DOHH2 (cell line): ENCODE results near the gene CELF5.

ENCODE experiments used
- H3F3A ChIP-seq: fragments of 200-600 bp; sonication (generic), shearing (Covaris generic); 2 replicates; pipeline ENCODE4 v1.6.0; 2016; ENCODE audit warnings: antibody characterized with exemption, mild to moderate bottlenecking; ENCODE audit not compliant: control insufficient read depth, insufficient read depth
- H3K27ac ChIP-seq: fragments of 200-600 bp; sonication (generic); 2 replicates; pipeline ENCODE4 v1.5.1; 2014; ENCODE audit warnings: low read depth, mild to moderate bottlenecking, low read length, moderate library complexity
- H3K27me3 ChIP-seq: fragments of 200-600 bp; sonication (generic); 2 replicates; pipeline ENCODE4 v1.6.1; 2014; ENCODE audit warnings: mild to moderate bottlenecking, low read length, mixed read lengths; ENCODE audit not compliant: control insufficient read depth
- H3K36me3 ChIP-seq: fragments of 200-600 bp; sonication (generic); 2 replicates; pipeline ENCODE4 v1.6.1; 2014; ENCODE audit warnings: mild to moderate bottlenecking, low read length, moderate library complexity, mixed read lengths; ENCODE audit not compliant: control insufficient read depth
- H3K4me1 ChIP-seq: fragments of 200-600 bp; sonication (generic); 2 replicates; pipeline ENCODE4 v1.6.1; 2014; ENCODE audit warnings: mild to moderate bottlenecking, low read length, mixed read lengths; ENCODE audit not compliant: control insufficient read depth
- H3K4me2 ChIP-seq: fragments of 200-600 bp; sonication (generic); 2 replicates; pipeline ENCODE4 v1.6.0; 2014; ENCODE audit warnings: mild to moderate bottlenecking, low read length, moderate library complexity
- H3K4me3 ChIP-seq: fragments of 200-600 bp; sonication (generic); 2 replicates; pipeline ENCODE4 v1.5.1; 2014; ENCODE audit warnings: mild to moderate bottlenecking, low read length, mixed read lengths
- H3K79me2 ChIP-seq: fragments of 200-600 bp; sonication (generic); 2 replicates; pipeline ENCODE4 v1.6.1; 2014; ENCODE audit warnings: mild to moderate bottlenecking, low read length, mixed read lengths; ENCODE audit not compliant: control insufficient read depth
- H3K9me2 ChIP-seq: fragments of 200-600 bp; sonication (generic); replicated peaks from 2 replicates; pipeline ENCODE4 v1.6.1; 2014; ENCODE audit warnings: mild to moderate bottlenecking, low read length, mixed read lengths; ENCODE audit not compliant: control insufficient read depth
- H3K9me3 ChIP-seq: fragments of 200-600 bp; sonication (generic); 2 replicates; pipeline ENCODE4 v1.6.1; 2014; ENCODE audit warnings: antibody characterized with exemption, low read length, mixed read lengths; ENCODE audit not compliant: control insufficient read depth, insufficient read depth
- H4K20me1 ChIP-seq: fragments of 200-600 bp; sonication (generic); 2 replicates; pipeline ENCODE4 v1.6.0; 2014; ENCODE audit warnings: low read depth, mild to moderate bottlenecking, antibody characterized with exemption, low read length, moderate library complexity; ENCODE audit not compliant: control insufficient read depth, insufficient read depth
- CTCF ChIP-seq: fragments of 200-600 bp; sonication (generic); IDR thresholded peaks from one replicate; pipeline ENCODE4 v1.5.1; 2014; ENCODE audit warnings: antibody characterized with exemption, mild to moderate bottlenecking, low read depth, low read length; ENCODE audit not compliant: poor library complexity, severe bottlenecking
- EZH2phosphoT487 ChIP-seq: fragments of 200-600 bp; sonication (generic); IDR thresholded peaks from 2 replicates; pipeline ENCODE4 v1.6.1; 2017; ENCODE audit warnings: borderline replicate concordance, mild to moderate bottlenecking, antibody characterized with exemption, low read length, moderate library complexity, mixed read lengths

The CELF5 gene

GRCh38 chr19:3315676-3315973 is 91.2 kb downstream of the CELF5 start:
- no peaks in the 10 kb centered on the region for H3K9me2 ChIP-seq
- no peak overlapping the region for H3K4me2 ChIP-seq
- H3K4me1 ChIP-seq = no peaks in the 10 kb centered on the region
- TF ChIP-seq EZH2phosphoT487 (no peak), CTCF (no peak)
- no peaks in the 10 kb centered on the region for H3F3A ChIP-seq
- H3K9me3 ChIP-seq = no peaks in the 10 kb centered on the region
- H3K27me3 ChIP-seq = no peaks in the 10 kb centered on the region
- H3K79me2 ChIP-seq = no peaks in the 10 kb centered on the region
- H3K36me3 ChIP-seq = no peaks in the 10 kb centered on the region
- H3K4me3 ChIP-seq = no peak overlapping the region
- no peak overlapping the region for H3K27ac ChIP-seq
- H4K20me1 ChIP-seq = no peaks in the 10 kb centered on the region

GRCh38 chr19:3316132-3316648 is 91.7 kb downstream of the CELF5 start:
- H3K27ac ChIP-seq = no peak overlapping the region
- H3K36me3 ChIP-seq = no peaks in the 10 kb centered on the region
- H3K9me2 ChIP-seq = no peaks in the 10 kb centered on the region
- H4K20me1 ChIP-seq = no peaks in the 10 kb centered on the region
- no peak overlapping the region for H3K4me2 ChIP-seq
- H3K9me3 ChIP-seq = no peaks in the 10 kb centered on the region
- H3K27me3 ChIP-seq = no peaks in the 10 kb centered on the region
- no peaks in the 10 kb centered on the region for H3K79me2 ChIP-seq
- no peaks in the 10 kb centered on the region for H3F3A ChIP-seq
- H3K4me1 ChIP-seq = no peaks in the 10 kb centered on the region
- H3K4me3 ChIP-seq = no peak overlapping the region
- no peak for TF ChIP-seq EZH2phosphoT487
- TF ChIP-seq CTCF = no peak

- Histone ChIP-seq H3K4me3 (no peak overlapping the region), H4K20me1 (no peaks in the 10 kb centered on the region), H3K36me3 (no peaks in the 10 kb centered on the region), H3K79me2 (no peaks in the 10 kb centered on the region), H3K27ac (no peak overlapping the region), H3K27me3 (no peaks in the 10 kb centered on the region), H3K4me1 (no peaks in the 10 kb centered on the region), H3K9me2 (no peaks in the 10 kb centered on the region), H3F3A (no peaks in the 10 kb centered on the region), H3K9me3 (no peaks in the 10 kb centered on the region), H3K4me2 (no peak overlapping the region)
- no peak for TF ChIP-seq CTCF
- no peak for TF ChIP-seq EZH2phosphoT487
These were observed 92.3 kb downstream of the CELF5 start for GRCh38 chr19:3316659-3317207.
